ENCODE data around the gene UNC79.
"Not testable (repeated sequence)": the region's sequence is repeated elsewhere in the genome, so short reads cannot be mapped to it uniquely, and the experiment has no call there.

The UNC79 gene

GRCh38 chr14:93430315-93431035 is at the start of gene UNC79:
Gene UNC79 (plus strand): TSS chr14:93430939. CDS start chr14:93431030, 91 bp downstream.
- DNase-seq, result peak; percentile 19

GRCh38 chr14:93381644-93382043 is 49.1 kb upstream of the UNC79 start:
- no peak for DNase-seq

GRCh38 chr14:93384256-93384655 is 46.5 kb upstream of the UNC79 start:
- not testable (repeated sequence) for DNase-seq

- no peak for DNase-seq
Measured at GRCh38 chr14:93395231-93395630, 35.5 kb upstream of the UNC79 start.

- no peak for DNase-seq
Measured at GRCh38 chr14:93396456-93396855, 34.3 kb upstream of the UNC79 start.

GRCh38 chr14:93398491-93398890 is 32.2 kb upstream of the UNC79 start:
- no peak for DNase-seq

- DNase-seq, result no peak
Measured at GRCh38 chr14:93402951-93403350, 27.8 kb upstream of the UNC79 start.

- no peak for DNase-seq
Measured at GRCh38 chr14:93410021-93410420, 20.7 kb upstream of the UNC79 start.

- DNase-seq, result no peak
Measured at GRCh38 chr14:93410893-93411292, 19.8 kb upstream of the UNC79 start.

GRCh38 chr14:93425136-93425535 is 5.6 kb upstream of the UNC79 start:
- DNase-seq, result not testable (repeated sequence)

GRCh38 chr14:93426750-93427149 is 4.0 kb upstream of the UNC79 start:
- no peak for DNase-seq

- peak; percentile 35 for DNase-seq
Measured at GRCh38 chr14:93431036-93431670, 414 bp downstream of the UNC79 start.

- DNase-seq, result no peak
Measured at GRCh38 chr14:93454224-93454623, 23.5 kb downstream of the UNC79 start.

- no peak for DNase-seq
Measured at GRCh38 chr14:93456356-93456755, 25.6 kb downstream of the UNC79 start.

GRCh38 chr14:93458234-93458633 is 27.5 kb downstream of the UNC79 start:
- no peak for DNase-seq

GRCh38 chr14:93462479-93462878 is 31.7 kb downstream of the UNC79 start:
- no peak for DNase-seq

- no peak for DNase-seq
Measured at GRCh38 chr14:93464271-93464670, 33.5 kb downstream of the UNC79 start.

- DNase-seq, result no peak
Measured at GRCh38 chr14:93475471-93475870, 44.7 kb downstream of the UNC79 start.

- no peak for DNase-seq
Measured at GRCh38 chr14:93476305-93476704, 45.6 kb downstream of the UNC79 start.

- not testable (repeated sequence) for DNase-seq
Measured at GRCh38 chr14:93479074-93479473, 48.3 kb downstream of the UNC79 start.

- DNase-seq, result no peak
Measured at GRCh38 chr14:93480867-93481266, 50.1 kb downstream of the UNC79 start.

- DNase-seq, result no peak
Measured at GRCh38 chr14:93481758-93482157, 51.0 kb downstream of the UNC79 start.

GRCh38 chr14:93490001-93490400 is 59.3 kb downstream of the UNC79 start:
- no peak for DNase-seq

GRCh38 chr14:93493054-93493453 is 62.3 kb downstream of the UNC79 start:
- no peak for DNase-seq

GRCh38 chr14:93493622-93494021 is 62.9 kb downstream of the UNC79 start:
- not testable (repeated sequence) for DNase-seq

Measured in NCI-H2029 treated with DMSO at 0.1 percent for 48 hours (cell line).